ENCODE results near the gene DAP. TPM values are rescaled to one million over a fixed set of nuclear protein-coding genes. Genes with fewer than 3 reads are reported as not detected.

The DAP gene
- total and polyA plus RNA-seq, 2 experiments from 2014 or later: 52.9 to 255 TPM

- H3K4me1 ChIP-seq (ENCODE audit: insufficient read depth): 0 out of 2 replicates have a peak, but pooled peaks cover 3% of the 10 kb centered on the region
- H3K27me3 ChIP-seq (replicated peaks; ENCODE audit: insufficient read depth): no peaks in the 10 kb centered on the region
- no peak for TF ChIP-seq EZH2phosphoT487 (IDR thresholded peaks at IDR 0.05; ENCODE audit: insufficient read depth, low read depth)
- TF ChIP-seq EZH2 (IDR thresholded peaks at IDR 0.05; ENCODE audit: insufficient read depth, poor library complexity, severe bottlenecking): no peak
- no peaks in the 10 kb centered on the region for H3K9me2 ChIP-seq (ENCODE audit: insufficient read depth)
- in situ Hi-C loops (cut with MboI): no loop called here
- H3K27ac ChIP-seq: no peak overlapping the region
- no peaks in the 10 kb centered on the region for H3K79me2 ChIP-seq (ENCODE audit: insufficient read depth)
- H3K9me3 ChIP-seq (ENCODE audit: low read depth): no peaks in the 10 kb centered on the region
- H4K20me1 ChIP-seq (ENCODE audit: insufficient read depth): no peaks in the 10 kb centered on the region; the same call in 1 of the 2 replicates
- H3K4me3 ChIP-seq: no peak overlapping the region
- no peak for DNase-seq
- H3K36me3 ChIP-seq (ENCODE audit: low read depth): no peaks in the 10 kb centered on the region
- 63 to 66% methylated on average over 12 of the region's 12 CpGs for WGBS, 2 experiments (ENCODE audit: low coverage in 1 of 2, low lambda C conversion rate in 2 of 2, missing lambda C conversion rate in 2 of 2)
- H3F3A ChIP-seq (ENCODE audit: insufficient read depth): no peaks in the 10 kb centered on the region
- no peak overlapping the region for H2AFZ ChIP-seq
- no peak overlapping the region for H3K9ac ChIP-seq
- no peak overlapping the region for H3K4me2 ChIP-seq (ENCODE audit: unreplicated experiment)
These were observed 107.2 kb downstream of the DAP start for GRCh38 chr5:10653751-10654400.

DNA sequence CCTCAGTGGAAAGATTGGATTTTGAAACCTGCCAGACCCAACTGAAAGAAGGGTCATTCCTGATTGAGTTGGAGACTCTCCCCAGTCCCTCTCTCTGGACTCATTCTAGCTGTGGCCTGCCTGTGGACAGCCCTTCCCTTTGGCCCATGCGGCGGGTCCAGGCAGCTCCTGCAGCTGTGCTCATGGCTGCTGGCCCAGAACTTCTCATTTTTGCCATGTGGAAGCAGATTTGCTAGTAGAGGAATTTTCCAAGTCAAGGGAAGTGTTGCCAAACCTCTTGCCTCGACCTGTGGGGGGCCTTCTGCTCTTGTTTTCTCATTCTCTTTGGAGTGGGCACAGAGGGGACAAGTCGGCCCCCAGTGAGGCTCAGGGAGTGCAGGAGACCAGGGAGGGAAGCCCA lies 108.0 kb downstream of the DAP start:
- no peaks in the 10 kb centered on the region for H4K20me1 ChIP-seq (ENCODE audit: insufficient read depth)
- no peaks in the 10 kb centered on the region for H3K9me3 ChIP-seq (ENCODE audit: low read depth)
- H3K4me2 ChIP-seq (ENCODE audit: unreplicated experiment): no peak overlapping the region
- H3K27me3 ChIP-seq (replicated peaks; ENCODE audit: insufficient read depth): no peaks in the 10 kb centered on the region
- H3K27ac ChIP-seq: no peak overlapping the region
- 21 to 30% methylated on average over 4 of the region's 4 CpGs for WGBS, 2 experiments (ENCODE audit: low coverage in 1 of 2, low lambda C conversion rate in 2 of 2, missing lambda C conversion rate in 2 of 2)
- no peaks in the 10 kb centered on the region for H3F3A ChIP-seq (ENCODE audit: insufficient read depth)
- no peaks in the 10 kb centered on the region for H3K9me2 ChIP-seq (ENCODE audit: insufficient read depth)
- no peaks in the 10 kb centered on the region for H3K79me2 ChIP-seq (ENCODE audit: insufficient read depth)
- TF ChIP-seq EZH2phosphoT487 (IDR thresholded peaks at IDR 0.05; ENCODE audit: insufficient read depth, low read depth): no peak
- no peak for TF ChIP-seq EZH2 (IDR thresholded peaks at IDR 0.05; ENCODE audit: insufficient read depth, poor library complexity, severe bottlenecking)
- no peak overlapping the region for H3K9ac ChIP-seq
- H2AFZ ChIP-seq: no peak overlapping the region
- H3K36me3 ChIP-seq (ENCODE audit: low read depth): no peaks in the 10 kb centered on the region
- no peak for DNase-seq
- H3K4me1 ChIP-seq (ENCODE audit: insufficient read depth): 0 out of 2 replicates have a peak, but pooled peaks cover 3% of the 10 kb centered on the region
- in situ Hi-C loops (cut with MboI): no loop called here
- no peak overlapping the region for H3K4me3 ChIP-seq

GRCh38 chr5:10652606-10653005 lies 108.4 kb downstream of the DAP start:
- no peaks in the 10 kb centered on the region for H3F3A ChIP-seq (ENCODE audit: insufficient read depth)
- no peaks in the 10 kb centered on the region for H3K36me3 ChIP-seq (ENCODE audit: low read depth)
- H3K27ac ChIP-seq: no peak overlapping the region
- 77 to 80% methylated on average over 8 of the region's 8 CpGs for WGBS, 2 experiments (ENCODE audit: low coverage in 1 of 2, low lambda C conversion rate in 2 of 2, missing lambda C conversion rate in 2 of 2)
- H4K20me1 ChIP-seq (ENCODE audit: insufficient read depth): no peaks in the 10 kb centered on the region
- H3K79me2 ChIP-seq (ENCODE audit: insufficient read depth): no peaks in the 10 kb centered on the region
- in situ Hi-C loops (cut with MboI): no loop called here
- H3K4me2 ChIP-seq (ENCODE audit: unreplicated experiment): no peak overlapping the region
- H3K9me2 ChIP-seq (ENCODE audit: insufficient read depth): no peaks in the 10 kb centered on the region
- H3K9me3 ChIP-seq (ENCODE audit: low read depth): no peaks in the 10 kb centered on the region
- no peaks in the 10 kb centered on the region for H3K27me3 ChIP-seq (replicated peaks; ENCODE audit: insufficient read depth)
- 0 out of 2 replicates have a peak, but pooled peaks cover 3% of the 10 kb centered on the region for H3K4me1 ChIP-seq (ENCODE audit: insufficient read depth)
- no peak overlapping the region for H2AFZ ChIP-seq
- no peak for DNase-seq
- no peak overlapping the region for H3K4me3 ChIP-seq
- no peak for TF ChIP-seq EZH2phosphoT487 (IDR thresholded peaks at IDR 0.05; ENCODE audit: insufficient read depth, low read depth)
- TF ChIP-seq EZH2 (IDR thresholded peaks at IDR 0.05; ENCODE audit: insufficient read depth, poor library complexity, severe bottlenecking): no peak
- H3K9ac ChIP-seq: no peak overlapping the region

- Histone ChIP-seq H3K27ac (no peak overlapping the region), H3F3A (ENCODE audit: insufficient read depth) (no peaks in the 10 kb centered on the region), H3K9me3 (ENCODE audit: low read depth) (no peaks in the 10 kb centered on the region), H3K79me2 (ENCODE audit: insufficient read depth) (no peaks in the 10 kb centered on the region), H4K20me1 (ENCODE audit: insufficient read depth) (no peaks in the 10 kb centered on the region), H3K36me3 (ENCODE audit: low read depth) (no peaks in the 10 kb centered on the region), H3K9me2 (ENCODE audit: insufficient read depth) (no peaks in the 10 kb centered on the region), H3K4me1 (ENCODE audit: insufficient read depth) (0 out of 2 replicates have a peak, but pooled peaks cover 3% of the 10 kb centered on the region), H3K4me3 (no peak overlapping the region), H2AFZ (no peak overlapping the region), H3K9ac (no peak overlapping the region), H3K27me3 (replicated peaks; ENCODE audit: insufficient read depth) (no peaks in the 10 kb centered on the region), H3K4me2 (ENCODE audit: unreplicated experiment) (no peak overlapping the region)
- no peak for DNase-seq
- in situ Hi-C loops (cut with MboI): no loop called here
- TF ChIP-seq EZH2phosphoT487 (IDR thresholded peaks at IDR 0.05; ENCODE audit: insufficient read depth, low read depth) (no peak), EZH2 (IDR thresholded peaks at IDR 0.05; ENCODE audit: insufficient read depth, poor library complexity, severe bottlenecking) (no peak)
- 90 to 94% methylated on average over 13 of the region's 13 CpGs for WGBS, 2 experiments (ENCODE audit: low coverage in 1 of 2, low lambda C conversion rate in 2 of 2, missing lambda C conversion rate in 2 of 2)
These were observed 108.9 kb downstream of the DAP start for GRCh38 chr5:10652151-10652550.

Data from GM23248 (cell line).